NCI-H446 (cell line): ENCODE data around the gene ZNF627.
"Not testable (repeated sequence)": the region's sequence is repeated elsewhere in the genome, so short reads cannot be mapped to it uniquely, and the experiment has no call there.

Experiments used
- DNase-seq, 2 experiments: peaks; one replicate each; lab custom pipeline; 2025; lab: John Stamatoyannopoulos, UW

Gene ZNF627

DNA sequence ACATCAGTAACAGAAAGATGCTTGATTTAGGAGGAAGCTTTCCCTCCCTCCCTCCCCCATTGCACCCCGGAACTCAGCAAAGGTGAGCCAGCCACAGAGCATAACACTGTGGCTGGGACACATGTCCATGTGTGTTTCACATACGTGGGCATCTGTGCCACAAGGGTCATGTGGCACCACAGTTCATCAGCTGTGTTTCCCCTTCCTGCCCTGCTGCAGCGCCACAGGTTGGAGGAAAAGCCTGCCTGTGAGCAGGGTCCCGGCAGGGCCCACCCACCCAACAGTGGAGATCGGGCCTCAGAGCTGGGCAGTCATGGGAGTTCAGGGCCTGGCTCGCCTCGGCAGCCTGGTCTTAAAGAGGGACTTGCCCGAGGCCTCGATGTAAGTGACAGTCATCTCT, 22.6 kb upstream of the ZNF627 start:
- no peak for DNase-seq

DNA sequence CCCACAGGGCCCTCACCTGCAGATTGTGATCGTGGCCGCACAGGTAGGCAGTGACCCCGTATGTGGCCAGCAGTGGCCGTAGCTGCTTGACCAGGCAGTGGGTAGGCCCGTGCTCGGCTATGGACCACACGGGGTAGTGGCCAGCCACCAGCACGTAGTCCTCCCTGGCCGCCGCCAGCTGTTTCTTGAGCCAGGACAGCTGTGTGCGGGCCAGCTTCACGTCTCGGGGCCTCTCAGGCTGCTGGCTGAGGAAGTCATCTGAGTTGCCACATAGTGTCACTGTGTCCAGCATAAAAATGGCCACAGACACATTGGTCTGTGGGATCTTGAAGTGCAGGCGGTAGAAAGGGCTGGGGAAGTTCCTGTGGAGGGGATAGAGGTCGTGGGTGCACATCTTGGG, 21.1 kb upstream of the ZNF627 start:
- no peak for DNase-seq

DNA sequence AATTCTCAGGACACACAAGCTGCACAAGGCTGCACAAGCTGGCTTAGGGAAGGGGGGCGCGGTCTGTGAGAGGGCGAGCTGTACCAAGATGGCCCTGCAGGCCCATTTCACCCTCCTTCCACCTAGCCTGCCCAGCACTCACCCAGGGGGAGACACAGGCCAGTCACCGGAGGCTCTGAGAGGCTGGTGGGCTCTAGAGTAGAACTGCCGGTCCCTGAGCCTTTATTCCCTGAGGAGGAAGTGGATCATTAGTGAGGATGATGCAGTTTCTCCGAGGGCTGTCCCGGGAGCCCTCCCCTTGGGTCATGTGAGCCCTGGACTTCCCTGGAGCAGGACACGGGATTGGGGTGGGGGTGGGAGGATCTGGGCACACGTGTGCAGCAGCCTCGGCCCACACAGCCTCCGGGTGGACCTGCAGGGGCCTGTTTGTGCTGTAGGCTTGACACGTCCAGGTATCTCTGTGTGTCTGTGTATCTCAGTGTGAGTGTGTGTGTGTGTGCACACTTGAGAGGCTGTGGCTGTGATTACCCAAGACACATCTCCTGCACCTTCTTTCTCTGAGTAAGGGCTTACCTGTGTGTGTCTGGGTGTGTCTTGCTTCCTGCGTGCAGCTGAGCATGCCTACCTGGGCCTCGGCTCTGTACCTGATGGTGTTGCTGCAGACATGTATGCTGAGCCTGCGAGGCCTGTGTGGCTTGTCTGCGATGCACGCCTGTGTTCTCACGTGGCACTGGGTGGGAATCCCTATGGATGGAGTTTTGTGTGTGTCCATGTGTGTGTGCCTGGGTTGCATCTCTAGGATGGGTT, 19.6 kb upstream of the ZNF627 start, which contains the start of gene ACP5:
Gene ACP5, minus strand, starts transcription at position 195 of the 807 bp plus-strand sequence. CDS start 328 bp downstream, outside the sequence.
- no peak for DNase-seq

DNA sequence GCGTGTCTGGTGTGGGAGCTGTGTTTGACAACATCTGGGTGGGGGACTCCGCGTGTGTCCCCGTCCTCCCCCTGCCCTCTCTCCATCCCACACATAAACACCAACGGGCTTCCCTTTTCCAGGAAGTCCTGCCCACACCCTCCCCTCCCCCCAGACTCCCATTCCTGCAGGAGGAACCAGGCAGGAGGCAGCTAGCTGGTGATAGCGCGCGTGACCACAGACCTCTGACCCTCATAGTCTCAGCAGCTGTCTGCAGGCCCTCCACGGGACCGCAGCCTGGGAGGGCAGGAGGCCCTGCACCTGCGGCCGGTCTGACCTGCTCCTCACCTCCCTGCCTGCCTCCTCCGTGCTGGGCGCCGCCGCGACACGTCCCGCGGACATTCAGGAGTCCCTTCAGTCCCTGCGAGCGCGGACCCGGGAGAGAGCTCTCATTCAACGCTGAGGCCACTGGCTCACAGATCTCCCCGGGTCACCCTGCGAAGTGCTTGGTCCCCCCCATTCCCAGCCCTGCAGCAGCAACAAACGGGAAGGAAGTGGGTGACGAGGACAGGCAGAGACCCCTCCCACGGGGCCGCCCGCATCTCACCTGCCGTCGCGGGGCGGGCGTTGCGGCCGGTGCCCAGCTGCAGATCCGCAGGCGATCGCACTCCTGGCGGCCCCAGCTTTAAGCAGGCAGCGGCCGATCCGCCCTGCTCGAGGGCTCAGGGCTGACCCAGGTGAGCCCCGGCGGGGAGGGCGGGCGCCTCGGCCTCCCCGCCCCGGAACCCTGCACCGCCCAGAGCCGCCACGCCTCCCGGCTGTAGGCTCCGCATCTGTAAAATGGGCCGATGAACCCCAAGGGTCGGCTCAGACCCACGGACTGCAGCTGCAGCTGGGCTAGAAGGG, 18.8 kb upstream of the ZNF627 start:
- DNase-seq: no peak

DNA sequence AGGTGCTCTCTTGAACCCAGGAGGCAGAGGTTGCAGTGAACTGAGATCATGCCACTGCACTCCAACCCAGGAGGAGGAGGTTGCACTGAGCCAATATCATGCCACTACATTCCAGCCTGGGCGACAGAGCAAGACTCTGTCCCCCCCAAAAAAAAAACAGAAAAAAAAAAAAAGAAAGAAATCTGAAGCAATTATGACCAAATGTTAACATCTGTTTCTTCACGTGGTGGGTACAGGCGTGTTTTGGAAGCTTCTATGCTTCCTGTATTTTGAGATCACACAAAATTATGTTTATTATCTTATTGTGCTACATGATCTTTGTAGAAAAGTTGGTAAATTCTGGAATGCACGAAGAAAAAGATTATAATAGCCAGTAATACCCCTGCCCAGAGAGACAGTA, 17.2 kb upstream of the ZNF627 start:
- no peak for DNase-seq

DNA sequence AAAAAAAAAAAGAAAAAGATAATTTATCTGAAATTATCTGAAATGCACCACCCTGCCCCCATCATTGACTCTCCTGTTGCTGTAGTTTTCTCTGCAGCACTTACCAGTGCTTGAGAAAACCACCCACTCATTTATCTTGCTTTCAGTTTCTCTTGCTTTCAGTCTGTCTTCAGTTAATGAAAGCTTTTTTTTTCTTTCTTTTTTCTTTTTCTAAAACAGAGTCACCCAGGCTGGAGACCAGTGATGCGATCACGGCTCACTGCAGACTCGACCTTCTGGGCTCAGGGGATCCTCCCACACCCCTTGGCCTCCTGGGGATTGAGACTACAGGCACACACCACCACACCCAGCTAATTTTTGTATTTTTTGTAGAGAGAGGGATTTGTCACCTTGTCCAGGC, 15.5 kb upstream of the ZNF627 start:
- no peak for DNase-seq

DNA sequence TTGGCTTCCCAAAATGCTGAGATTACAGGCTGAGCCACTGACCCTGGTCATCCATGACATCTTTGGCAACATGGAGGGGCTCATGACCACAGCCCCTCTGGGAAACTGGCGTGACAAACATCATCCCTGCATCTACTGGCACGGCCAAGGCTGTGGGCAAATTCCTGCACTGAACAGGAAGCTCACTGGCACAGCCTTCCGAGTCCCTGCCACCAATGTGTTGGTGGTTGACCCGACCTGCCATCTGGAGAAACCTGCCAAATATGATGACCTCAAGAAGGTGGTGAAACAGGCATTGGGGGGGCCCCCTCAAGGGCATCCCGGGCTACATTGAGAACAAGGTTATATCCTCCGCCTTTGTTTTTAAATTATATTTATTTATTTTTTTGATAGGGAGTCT, 11.0 kb upstream of the ZNF627 start:
- DNase-seq: no peak

DNA sequence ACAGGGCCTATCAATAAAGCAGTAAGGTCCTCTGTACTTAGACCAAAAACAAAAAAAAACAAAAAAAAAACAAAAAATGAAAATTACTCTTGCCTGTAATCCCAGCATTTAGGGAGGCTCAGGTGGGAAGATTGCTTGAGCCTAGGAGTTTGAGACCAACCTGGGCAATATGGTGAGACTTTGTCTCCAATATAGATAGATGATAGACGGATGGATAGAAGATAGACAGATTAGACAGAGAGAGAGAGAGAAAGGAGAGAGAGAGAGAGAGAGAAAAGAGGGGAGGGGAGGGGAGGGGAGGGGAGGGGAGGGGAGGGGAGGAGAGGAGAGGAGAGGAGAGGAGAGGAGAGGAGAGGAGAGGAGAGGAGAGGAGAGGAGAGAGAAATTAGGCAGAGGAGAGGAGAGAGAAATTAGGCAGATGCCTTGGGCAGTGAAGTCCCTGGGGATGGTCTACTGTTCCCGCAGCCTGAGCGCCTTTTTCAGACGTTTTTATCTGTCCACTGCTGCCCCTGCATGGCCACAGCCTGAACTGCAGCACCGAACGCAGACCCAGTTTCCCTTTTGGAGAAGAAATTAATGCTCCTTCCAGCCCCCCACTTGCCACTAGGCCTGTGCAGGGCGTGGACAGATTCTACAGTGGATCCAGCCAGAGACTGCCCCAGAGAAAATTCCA, 9.8 kb upstream of the ZNF627 start:
- peak; percentile 32 to 87 for DNase-seq

DNA sequence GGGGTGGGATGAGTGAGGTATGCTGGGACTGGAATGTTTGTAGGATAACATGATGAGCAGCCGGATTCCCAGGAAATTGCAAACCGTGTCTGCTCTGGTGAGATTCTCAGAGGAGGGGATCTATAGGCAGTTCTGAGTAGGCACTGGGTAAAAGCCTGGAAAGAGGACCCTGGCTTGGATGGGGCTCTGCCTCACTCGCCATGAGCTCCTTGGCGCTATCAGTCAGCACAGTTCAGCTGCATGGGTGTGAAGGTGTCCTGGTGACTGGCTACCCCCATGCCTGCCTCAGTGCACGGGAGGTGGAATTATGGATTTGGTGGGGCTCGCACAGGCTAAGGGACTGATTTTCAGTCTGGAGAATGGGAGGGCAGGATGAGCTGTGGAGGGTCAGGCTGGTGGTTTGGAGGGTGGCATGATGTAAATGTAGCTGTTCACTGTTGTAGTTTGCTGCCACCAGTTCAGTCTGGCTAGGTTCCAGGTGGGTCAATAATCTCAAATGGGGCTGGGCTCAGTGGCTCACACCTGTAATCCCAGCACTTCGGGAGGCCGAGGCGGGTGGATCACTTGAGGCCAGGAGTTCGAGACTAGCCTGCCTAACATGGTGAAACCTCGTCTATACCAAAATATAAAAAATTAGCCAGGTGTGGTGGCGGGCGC, 9.2 kb upstream of the ZNF627 start:
- DNase-seq: no peak

DNA sequence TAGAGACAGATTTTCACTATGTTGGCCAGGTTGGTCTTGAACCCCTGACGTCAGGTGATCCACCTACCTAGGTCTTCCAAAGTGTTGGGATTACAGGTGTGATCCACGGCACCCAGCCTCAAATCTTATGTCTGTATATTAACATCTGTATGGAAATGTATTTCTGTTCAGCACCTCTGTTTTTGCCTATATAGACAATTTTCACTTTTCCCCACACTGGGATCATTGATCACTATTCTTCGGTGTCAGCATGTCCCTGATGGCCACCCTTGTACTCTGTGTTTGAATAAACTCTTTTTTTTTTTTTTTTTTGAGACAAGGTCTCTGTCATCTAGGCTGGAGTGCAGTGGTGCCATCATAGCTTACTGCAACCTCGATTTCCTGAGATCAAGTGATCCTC, 3.2 kb upstream of the ZNF627 start:
- no peak for DNase-seq

DNA sequence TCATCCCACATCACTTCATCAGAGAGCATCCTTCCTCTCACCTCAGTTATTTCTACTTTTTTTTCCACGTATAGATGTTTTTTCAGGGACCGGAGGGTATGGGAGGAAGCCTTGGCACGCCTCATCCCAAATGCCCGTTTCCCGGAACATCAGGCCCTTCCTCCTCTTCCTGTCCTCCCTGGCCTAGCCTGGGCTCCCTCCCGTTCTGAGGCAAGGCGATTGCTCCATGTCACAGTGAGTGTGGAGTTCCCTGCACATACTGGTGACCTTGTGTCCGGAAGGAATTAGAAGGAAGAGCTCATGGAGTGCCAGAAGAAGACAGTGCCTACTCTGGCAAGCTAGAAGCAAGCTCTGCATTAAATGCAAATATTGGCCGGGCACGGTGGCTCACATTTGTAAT, 1.1 kb upstream of the ZNF627 start:
- no peak for DNase-seq

DNA sequence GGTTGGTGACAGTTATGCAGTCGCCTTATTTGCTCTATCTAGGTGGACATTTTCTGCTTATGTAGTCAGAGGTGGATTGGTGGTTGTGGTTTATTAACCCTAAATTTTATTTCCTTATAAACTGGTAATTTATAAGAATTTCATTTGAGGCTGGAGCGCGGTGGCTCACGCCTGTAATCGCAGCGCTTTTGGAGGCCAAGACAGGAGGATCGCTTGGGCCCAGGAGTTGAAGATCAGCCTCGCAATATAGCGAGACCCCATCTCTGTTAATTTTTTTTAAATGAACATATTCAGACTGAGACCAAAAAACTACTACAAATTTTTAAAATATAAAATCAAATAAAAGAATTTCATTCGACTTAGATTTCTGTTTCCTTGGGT, 810 bp downstream of the ZNF627 start:
- no peak for DNase-seq

DNA sequence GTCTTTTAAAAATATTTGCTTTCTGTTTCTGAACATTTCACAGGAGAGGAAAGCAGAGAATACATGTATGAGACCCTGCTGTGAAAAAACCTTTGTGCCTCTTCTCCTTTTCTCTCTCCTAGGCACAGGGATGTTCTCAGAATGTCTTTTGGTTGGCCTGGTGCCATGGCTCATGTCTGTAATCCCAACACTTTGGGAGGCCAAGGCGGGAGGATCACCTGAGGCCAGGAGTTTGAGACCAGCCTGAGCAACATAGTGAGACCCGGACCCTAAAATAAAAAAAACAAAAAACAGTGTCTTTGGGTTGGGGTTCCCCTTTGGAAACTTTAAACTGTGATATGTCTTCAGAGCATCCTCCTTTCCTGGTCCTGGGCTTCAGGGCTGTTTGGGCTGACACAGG, 1.5 kb downstream of the ZNF627 start:
- no peak for DNase-seq

DNA sequence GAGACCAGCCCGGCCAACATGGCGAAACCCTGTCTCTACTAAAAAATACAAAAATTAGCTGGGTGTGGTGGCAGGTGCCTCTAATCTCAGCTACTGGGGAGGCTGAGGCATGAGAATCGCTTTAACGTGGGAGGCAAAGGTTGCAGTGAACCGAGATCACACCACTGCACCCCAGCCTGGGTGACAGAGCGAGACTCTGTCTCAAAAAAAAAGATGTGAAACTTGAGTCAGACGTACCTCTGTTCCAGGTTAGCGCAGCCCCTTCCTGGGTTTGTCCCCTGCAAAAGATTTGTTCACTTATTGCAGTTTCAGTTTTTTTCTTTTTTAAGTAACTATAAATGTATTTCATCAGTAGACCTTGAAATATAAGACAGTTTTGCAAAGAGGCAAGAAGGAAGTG, 2.4 kb downstream of the ZNF627 start:
- not testable (repeated sequence) for DNase-seq

DNA sequence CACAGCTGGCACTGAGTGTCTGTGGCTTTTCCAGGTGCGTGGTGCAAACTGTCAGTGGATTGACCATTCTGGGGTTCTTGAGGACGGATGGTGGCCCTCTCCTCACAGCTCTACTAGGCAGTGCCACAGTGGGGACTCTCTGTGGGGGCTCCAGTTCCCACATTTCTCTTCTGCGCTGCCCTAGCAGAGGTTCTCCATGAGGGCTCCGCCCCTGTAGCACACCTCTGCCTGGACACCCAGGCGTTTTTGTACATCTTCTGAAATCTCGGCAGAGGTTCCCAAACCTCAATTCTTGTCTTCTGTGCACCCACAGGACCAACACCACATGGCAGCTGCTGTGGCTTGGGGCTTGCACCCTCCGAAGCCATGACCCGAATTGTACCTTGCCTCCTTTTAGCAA, 9.2 kb downstream of the ZNF627 start:
- DNase-seq: no peak

DNA sequence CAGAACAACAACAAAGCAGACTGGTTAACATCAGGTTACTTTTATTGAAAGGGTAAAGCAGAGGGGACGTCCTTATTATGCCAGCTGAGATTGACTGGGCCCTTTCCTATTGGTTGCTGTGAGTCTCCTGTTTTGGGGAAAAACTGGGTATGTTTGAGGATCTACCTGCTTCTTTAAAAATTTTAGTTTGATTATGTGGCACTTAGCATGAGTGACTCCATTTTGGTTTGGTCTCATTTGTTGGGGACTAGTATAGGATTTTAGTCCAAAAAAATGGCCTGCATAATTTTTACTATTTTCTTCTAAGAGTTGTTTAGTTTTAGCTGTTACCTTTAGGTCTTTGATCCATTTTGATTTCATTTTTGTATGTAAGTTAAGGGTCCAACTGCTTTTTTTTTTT, 14.4 kb downstream of the ZNF627 start:
- DNase-seq: no peak

DNA sequence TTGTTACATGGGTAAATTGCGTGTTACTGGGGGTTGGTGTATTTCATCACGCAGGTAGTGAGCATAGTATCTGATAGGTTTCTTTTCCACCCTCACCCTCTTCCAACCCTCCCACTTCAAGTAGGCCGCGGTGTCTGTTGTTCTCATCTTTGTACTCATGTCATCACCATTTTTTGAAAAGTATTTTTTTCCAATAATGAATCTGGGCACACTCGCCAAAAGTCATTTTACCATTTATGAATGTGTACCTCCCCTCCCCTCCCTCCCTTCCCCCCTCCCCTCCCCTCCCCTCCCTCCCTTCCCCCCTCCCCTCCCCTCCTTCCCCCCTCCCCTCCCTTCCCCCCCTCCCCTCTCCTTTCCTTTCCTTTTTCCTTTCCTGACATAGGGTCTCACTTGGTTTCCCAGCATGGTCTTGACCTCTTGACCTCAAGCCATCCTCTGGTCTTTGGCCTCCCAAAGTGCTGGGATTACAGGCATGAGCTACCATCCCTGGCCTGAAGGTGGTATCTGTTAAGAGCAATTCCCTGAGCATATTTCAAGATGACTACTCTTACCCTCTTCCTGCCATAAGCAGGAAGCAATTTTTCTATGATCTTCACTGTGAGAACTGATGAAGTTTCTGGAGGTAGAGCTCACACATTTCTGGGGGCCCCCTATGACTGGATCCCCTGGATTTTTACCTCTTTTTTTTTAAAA, 15.7 kb downstream of the ZNF627 start:
- DNase-seq: no peak

DNA sequence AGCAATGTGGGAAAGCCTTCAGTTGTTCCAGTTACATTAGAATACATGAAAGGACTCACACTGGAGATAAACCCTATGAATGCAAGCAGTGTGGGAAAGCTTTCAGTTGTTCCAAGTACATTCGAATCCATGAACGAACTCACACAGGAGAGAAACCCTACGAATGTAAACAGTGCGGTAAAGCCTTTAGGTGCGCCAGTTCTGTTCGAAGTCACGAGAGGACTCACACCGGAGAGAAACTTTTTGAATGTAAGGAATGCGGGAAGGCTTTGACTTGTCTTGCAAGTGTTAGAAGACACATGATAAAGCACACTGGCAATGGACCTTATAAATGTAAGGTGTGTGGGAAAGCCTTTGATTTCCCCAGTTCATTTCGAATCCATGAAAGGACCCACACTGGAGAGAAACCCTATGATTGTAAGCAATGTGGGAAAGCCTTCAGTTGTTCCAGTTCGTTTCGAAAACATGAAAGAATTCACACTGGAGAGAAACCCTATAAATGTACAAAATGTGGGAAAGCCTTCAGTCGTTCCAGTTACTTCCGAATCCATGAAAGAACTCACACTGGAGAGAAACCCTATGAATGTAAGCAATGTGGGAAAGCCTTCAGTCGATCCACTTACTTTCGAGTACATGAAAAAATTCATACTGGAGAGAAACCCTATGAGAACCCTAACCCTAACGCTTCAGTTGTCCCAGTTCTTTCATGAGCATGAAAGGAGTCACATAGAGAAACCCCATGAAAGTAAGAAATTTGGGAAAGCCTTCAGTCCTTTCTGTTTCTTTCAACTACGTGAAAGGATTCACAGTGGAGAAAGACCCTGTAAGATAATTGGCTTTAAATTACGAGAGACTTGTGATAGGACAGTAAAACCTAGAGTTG, 20.1 kb downstream of the ZNF627 start:
- DNase-seq: no peak

DNA sequence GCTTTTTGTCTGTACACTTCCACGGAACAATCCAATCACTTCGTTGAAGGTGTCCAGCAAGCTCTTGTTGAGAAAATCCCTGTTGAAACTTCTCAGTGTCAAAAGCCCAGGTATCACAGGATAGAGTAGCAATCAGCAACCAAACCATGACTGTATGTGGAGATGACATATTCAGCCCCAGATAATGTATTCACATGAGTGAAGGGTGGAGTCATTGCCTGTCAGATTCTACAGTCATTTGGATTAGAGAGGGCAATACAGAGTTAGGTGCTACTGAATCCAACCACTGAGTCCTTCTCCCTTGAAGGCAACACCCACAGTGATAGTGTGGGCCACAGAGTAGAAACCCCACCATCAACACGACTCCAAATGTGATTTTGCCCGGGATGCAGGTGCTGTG, 23.3 kb downstream of the ZNF627 start:
- DNase-seq: no peak

DNA sequence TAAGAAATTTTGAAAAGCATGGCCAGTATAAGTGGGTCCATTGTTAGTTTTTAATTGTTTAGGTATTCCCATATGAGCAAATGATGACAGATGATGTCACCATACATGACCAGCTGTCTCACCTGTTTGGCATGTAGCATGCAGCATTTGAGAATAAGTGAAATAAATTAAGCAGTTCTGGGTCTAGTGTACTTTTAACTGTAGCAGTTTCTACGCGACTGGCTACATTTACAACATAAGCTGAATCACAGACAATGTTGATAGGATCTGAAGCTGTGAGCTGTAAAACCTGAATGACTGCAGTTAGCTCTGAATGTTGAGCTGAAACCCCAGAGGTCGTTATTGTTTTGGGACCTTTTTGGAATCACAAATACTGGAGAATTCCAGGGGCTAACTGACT, 25.1 kb downstream of the ZNF627 start:
- not testable (repeated sequence) for DNase-seq

DNA sequence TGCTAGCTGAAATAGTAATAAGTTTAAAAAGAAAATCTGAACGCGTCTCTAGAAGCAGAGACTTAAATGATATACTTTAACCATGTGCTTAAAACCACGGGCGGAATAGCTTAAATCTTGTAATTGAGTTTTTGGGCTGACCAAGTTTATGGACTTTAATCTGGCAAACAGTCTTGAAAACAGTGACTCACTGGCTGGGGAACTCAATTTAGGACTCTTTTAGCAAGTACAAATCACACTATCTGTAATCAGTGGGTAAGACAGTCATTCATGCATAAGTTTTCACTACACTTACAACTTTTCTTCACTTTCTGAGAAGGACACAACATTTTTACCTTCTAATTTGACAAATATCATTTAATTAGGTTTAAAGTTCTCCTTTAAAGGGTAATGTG, 26.8 kb downstream of the ZNF627 start:
- DNase-seq: no peak
